Liver (tissue), 9 donors: ENCODE results near the gene HYAL3. TPM values are rescaled to one million over a fixed set of nuclear protein-coding genes. Genes with fewer than 3 reads are reported as not detected.

Experiments
- DNase-seq: peaks from one replicate; pipeline ENCODE4 v3.0.0-alpha.2; 2017; ENCODE audit warnings: low spot score
- H3K27ac ChIP-seq, 2 donors: one replicate each; pipeline ENCODE4 v1.7.0; 2013; ENCODE audit warnings: inconsistent platforms in 2 of 2, low read length in 2 of 2, control low read depth in 1 of 2, low read depth in 1 of 2, mild to moderate bottlenecking in 1 of 2
- H3K27me3 ChIP-seq, 4 donors: one replicate each; pipeline versions ENCODE4 v1.6.1 to v1.7.0; 2013; ENCODE audit warnings: low read length in 3 of 4, inconsistent platforms in 1 of 4, mild to moderate bottlenecking in 1 of 4, moderate library complexity in 1 of 4; ENCODE audit not compliant: control insufficient read depth in 4 of 4, insufficient read depth in 4 of 4
- H3K36me3 ChIP-seq, 4 donors: one replicate each; pipeline versions ENCODE4 v1.6.1 to v1.7.0; 2013; ENCODE audit warnings: low read length in 3 of 4, mild to moderate bottlenecking in 3 of 4, low read depth in 1 of 4, moderate library complexity in 1 of 4; ENCODE audit not compliant: control insufficient read depth in 4 of 4, insufficient read depth in 3 of 4
- H3K4me1 ChIP-seq, 4 donors: one replicate each; pipeline versions ENCODE4 v1.6.1 to v1.7.0; 2013; ENCODE audit warnings: low read length in 3 of 4, mild to moderate bottlenecking in 3 of 4, moderate library complexity in 1 of 4; ENCODE audit not compliant: control insufficient read depth in 4 of 4, insufficient read depth in 4 of 4
- H3K4me3 ChIP-seq, 3 donors: one replicate each; pipeline versions ENCODE4 v1.6.1 to v1.7.0; 2013; ENCODE audit warnings: low read length in 3 of 3, control low read depth in 1 of 3, low read depth in 1 of 3, mild to moderate bottlenecking in 1 of 3
- H3K9ac ChIP-seq, 2 donors: one replicate each; pipeline ENCODE4 v1.7.0; 2013; ENCODE audit warnings: low read length in 2 of 2, mild to moderate bottlenecking in 2 of 2, moderate library complexity in 2 of 2, control low read depth in 1 of 2, low read depth in 1 of 2
- H3K9me3 ChIP-seq, 4 donors: one replicate each; pipeline versions ENCODE4 v1.6.1 to v1.7.0; 2013; ENCODE audit warnings: low read length in 3 of 4; ENCODE audit not compliant: control insufficient read depth in 4 of 4
- ATF3 ChIP-seq: IDR thresholded peaks from 2 replicates; pipeline ENCODE4 v1.6.1; 2016; ENCODE audit warnings: antibody characterized with exemption
- FOXA1 ChIP-seq: IDR thresholded peaks from 2 replicates; pipeline ENCODE4 v1.6.1; 2016; ENCODE audit warnings: antibody characterized with exemption
- GABPA ChIP-seq, 2 donors: IDR thresholded peaks in 1 of 2; conservative IDR thresholded peaks in 1 of 2; 2 replicates each; pipeline ENCODE4 v1.6.1; 2016; ENCODE audit warnings: antibody characterized with exemption in 2 of 2, mild to moderate bottlenecking in 1 of 2, moderate library complexity in 1 of 2
- HNF4A ChIP-seq, 2 donors: conservative IDR thresholded peaks; 2 replicates each; pipeline ENCODE4 v1.6.1; 2016; ENCODE audit warnings: antibody characterized with exemption in 2 of 2, mild to moderate bottlenecking in 2 of 2
- MAX ChIP-seq: IDR thresholded peaks from 2 replicates; pipeline ENCODE4 v1.6.1; 2016; ENCODE audit warnings: antibody characterized with exemption
- NR2F2 ChIP-seq: IDR thresholded peaks from 2 replicates; pipeline ENCODE4 v1.6.1; 2016; ENCODE audit warnings: antibody characterized with exemption
- REST ChIP-seq: IDR thresholded peaks from 2 replicates; pipeline ENCODE4 v1.6.1; 2016; ENCODE audit warnings: antibody characterized with exemption, mild to moderate bottlenecking
- RXRA ChIP-seq, 2 donors: IDR thresholded peaks; 2 replicates each; pipeline ENCODE4 v1.6.1; 2017 to 2018; ENCODE audit warnings: antibody characterized with exemption in 2 of 2, mild to moderate bottlenecking in 1 of 2
- SP1 ChIP-seq: IDR thresholded peaks from 2 replicates; pipeline ENCODE4 v1.6.1; 2018; ENCODE audit warnings: antibody characterized with exemption, mild to moderate bottlenecking
- TAF1 ChIP-seq: conservative IDR thresholded peaks from 2 replicates; pipeline ENCODE4 v1.6.1; 2016; ENCODE audit warnings: antibody characterized with exemption, mild to moderate bottlenecking
- YY1 ChIP-seq: IDR thresholded peaks from 2 replicates; pipeline ENCODE4 v1.6.1; 2016; ENCODE audit warnings: antibody characterized with exemption, mild to moderate bottlenecking
- WGBS: extraction: QIAGEN DNeasy Blood & Tissue Kit; methylation state at CpG from one replicate; pipeline ENCODE4 v1.1.7; 2013; 5-methylcytosine and 5-hydroxymethylcytosine counted together
- polyA plus RNA-seq, 2 donors: library from polyadenylated mRNA; stranded (reverse) in 1 of 2; unstranded in 1 of 2; fragments of 200-250 nt in 1 of 2; fragments of >200 nt in 1 of 2; fragmentation: Nextera tagmentation in 1 of 2; extraction: Ambion mirVana in 1 of 2; gene quantifications; one replicate each; pipeline versions ENCODE4 v1.2.1 to v1.2.3, GENCODE V29; 2013 to 2015
- total RNA-seq, 2 donors: library from RNA; depleted of rRNA; stranded (reverse); fragments of >200 nt; gene quantifications; one replicate each; pipeline ENCODE4 v1.2.3, GENCODE V29; 2014
- TF ChIP-seq, protein P1 (sequence below): IDR thresholded peaks from 2 replicates; pipeline ENCODE4 v1.6.1; 2016; ENCODE audit warnings: antibody characterized with exemption
- donor health status: healthy.
- donor health status: healthy.
- donor health status: healthy.
- donor health status: healthy.
- donor health status: healthy.

HYAL3 gene
- total and polyA plus RNA-seq, 4 donors, result 1.8 to 6.6 (median 2.0) TPM

DNA sequence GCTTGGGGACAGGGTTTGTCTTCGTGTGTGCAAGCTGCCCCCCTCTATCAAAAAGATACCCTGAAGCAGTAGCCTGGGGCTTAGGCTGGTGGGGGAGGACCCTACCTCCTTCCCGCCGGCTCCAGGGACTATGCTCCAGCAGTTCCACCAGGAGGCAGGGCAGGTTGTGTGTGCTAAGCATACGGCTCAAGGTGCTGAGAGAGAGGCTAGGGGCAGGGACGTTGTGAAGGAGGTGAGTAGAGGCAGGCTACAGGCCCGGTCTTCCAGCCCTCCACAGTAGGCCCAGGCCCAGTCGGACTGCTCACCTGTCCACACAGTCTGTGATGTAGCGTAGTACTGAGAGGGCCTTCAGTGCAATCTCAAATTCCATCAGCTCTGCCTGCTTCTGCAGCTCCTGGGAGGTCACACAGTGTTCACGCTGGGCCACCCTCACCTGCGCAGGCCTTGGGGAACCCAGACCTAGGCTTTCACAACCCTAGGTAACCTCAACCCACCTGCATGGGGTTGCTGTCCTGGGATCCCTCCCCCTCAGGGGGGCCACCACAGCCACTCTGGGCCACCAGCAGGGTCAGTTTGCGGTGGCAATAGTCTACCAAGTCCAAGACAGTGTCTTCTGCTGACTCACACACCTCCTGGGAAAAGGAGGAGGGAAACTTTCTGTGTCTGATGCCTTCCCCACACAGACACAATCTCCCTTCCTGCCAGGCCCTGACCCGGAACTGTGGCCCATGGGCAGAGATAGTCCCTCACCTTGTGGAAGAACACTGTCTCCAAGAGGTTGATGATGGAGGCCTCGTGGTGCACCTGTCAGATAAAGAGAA lies 43.8 kb upstream of the HYAL3 start:
- H3K9me3 ChIP-seq, result no peaks in the 10 kb centered on the region
- WGBS, result 91% methylated on average over 13 of the region's 13 CpGs
- no peak for DNase-seq
- no peak overlapping the region for H3K4me3 ChIP-seq
- TF ChIP-seq FOXA1 (no peak), REST (no peak), ATF3 (no peak), TAF1 (no peak)
- TF ChIP-seq, protein P1, sequence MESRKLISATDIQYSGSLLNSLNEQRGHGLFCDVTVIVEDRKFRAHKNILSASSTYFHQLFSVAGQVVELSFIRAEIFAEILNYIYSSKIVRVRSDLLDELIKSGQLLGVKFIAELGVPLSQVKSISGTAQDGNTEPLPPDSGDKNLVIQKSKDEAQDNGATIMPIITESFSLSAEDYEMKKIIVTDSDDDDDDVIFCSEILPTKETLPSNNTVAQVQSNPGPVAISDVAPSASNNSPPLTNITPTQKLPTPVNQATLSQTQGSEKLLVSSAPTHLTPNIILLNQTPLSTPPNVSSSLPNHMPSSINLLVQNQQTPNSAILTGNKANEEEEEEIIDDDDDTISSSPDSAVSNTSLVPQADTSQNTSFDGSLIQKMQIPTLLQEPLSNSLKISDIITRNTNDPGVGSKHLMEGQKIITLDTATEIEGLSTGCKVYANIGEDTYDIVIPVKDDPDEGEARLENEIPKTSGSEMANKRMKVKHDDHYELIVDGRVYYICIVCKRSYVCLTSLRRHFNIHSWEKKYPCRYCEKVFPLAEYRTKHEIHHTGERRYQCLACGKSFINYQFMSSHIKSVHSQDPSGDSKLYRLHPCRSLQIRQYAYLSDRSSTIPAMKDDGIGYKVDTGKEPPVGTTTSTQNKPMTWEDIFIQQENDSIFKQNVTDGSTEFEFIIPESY, result no peak
- H3K36me3 ChIP-seq, result peaks cover 0 to 3% (median 0%) of the 10 kb centered on the region in 4 donors
- no peak overlapping the region for H3K27ac ChIP-seq
- peaks cover 9 to 28% (median 12%) of the 10 kb centered on the region in 4 donors for H3K4me1 ChIP-seq
- H3K9ac ChIP-seq, result no peak overlapping the region
- H3K27me3 ChIP-seq, result no peaks in the 10 kb centered on the region

DNA sequence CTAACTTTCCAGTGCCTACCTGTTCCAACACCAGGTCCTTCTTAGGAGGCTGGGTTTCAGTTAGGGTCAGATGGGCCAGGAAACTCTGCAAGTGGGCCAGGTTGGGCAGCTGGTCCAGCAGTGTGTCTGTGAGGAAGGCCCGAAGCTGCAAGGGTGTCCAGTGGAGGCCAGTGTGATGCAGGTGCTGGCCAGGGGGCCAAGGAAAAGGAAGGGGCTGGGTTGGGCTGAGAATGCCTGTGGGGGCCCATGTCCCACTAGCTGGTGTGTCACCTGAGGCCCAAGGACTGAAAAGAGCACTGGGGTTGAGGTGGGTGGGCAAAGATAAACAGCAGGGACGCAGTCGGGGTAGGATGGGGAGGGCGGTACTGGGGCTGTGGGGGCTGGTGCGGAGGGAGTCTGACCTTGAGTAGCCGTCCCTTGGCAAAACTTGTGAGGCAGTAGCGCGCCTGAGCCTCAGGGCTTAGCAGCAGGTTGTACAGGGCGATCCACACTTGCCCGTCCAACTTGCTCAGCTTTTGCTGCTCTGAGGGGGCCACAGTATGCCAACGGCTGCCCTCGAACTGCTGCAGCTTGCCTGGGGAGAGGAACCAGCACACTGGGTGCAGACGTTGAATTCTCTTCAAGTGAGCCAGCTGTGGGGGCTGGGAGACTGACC lies 42.9 kb upstream of the HYAL3 start:
- no peak overlapping the region for H3K9ac ChIP-seq
- no peaks in the 10 kb centered on the region for H3K27me3 ChIP-seq
- 94% methylated on average over 13 of the region's 13 CpGs for WGBS
- H3K9me3 ChIP-seq, result no peaks in the 10 kb centered on the region
- TF ChIP-seq REST (no peak), ATF3 (no peak), RXRA (IDR thresholded peaks at IDR 0.05) (no peak), YY1 (no peak), NR2F2 (no peak), MAX (no peak), GABPA (IDR thresholded peaks at IDR 0.05 in 1 of 2, conservative IDR thresholded peaks at IDR 0.05 in 1 of 2) (no peak), HNF4A (conservative IDR thresholded peaks at IDR 0.05) (no peak), FOXA1 (no peak), SP1 (no peak), TAF1 (no peak)
- no peak for DNase-seq
- peaks cover 5 to 25% (median 12%) of the 10 kb centered on the region in 4 donors for H3K4me1 ChIP-seq
- H3K4me3 ChIP-seq, result no peak overlapping the region
- H3K27ac ChIP-seq, result no peak overlapping the region
- no peaks in the 10 kb centered on the region for H3K36me3 ChIP-seq
